ENCODE results near the gene CGREF1.

GRCh38 chr2:27145682-27146081 is 26.8 kb upstream of the CGREF1 start:
- TF ChIP-seq, protein P1, sequence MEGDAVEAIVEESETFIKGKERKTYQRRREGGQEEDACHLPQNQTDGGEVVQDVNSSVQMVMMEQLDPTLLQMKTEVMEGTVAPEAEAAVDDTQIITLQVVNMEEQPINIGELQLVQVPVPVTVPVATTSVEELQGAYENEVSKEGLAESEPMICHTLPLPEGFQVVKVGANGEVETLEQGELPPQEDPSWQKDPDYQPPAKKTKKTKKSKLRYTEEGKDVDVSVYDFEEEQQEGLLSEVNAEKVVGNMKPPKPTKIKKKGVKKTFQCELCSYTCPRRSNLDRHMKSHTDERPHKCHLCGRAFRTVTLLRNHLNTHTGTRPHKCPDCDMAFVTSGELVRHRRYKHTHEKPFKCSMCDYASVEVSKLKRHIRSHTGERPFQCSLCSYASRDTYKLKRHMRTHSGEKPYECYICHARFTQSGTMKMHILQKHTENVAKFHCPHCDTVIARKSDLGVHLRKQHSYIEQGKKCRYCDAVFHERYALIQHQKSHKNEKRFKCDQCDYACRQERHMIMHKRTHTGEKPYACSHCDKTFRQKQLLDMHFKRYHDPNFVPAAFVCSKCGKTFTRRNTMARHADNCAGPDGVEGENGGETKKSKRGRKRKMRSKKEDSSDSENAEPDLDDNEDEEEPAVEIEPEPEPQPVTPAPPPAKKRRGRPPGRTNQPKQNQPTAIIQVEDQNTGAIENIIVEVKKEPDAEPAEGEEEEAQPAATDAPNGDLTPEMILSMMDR (IDR thresholded peaks at IDR 0.05 in 2 of 3, conservative IDR thresholded peaks at IDR 0.05 in 1 of 3; ENCODE audit: borderline replicate concordance in 1 of 3, insufficient read depth in 1 of 3, low read depth in 2 of 3, low read length in 2 of 3), result no peak
- TF ChIP-seq POLR2A (IDR thresholded peaks at IDR 0.05; ENCODE audit: borderline replicate concordance, extremely low read depth, insufficient read depth, insufficient read length) (no peak), ELF1 (IDR thresholded peaks at IDR 0.05; ENCODE audit: borderline replicate concordance, low read depth) (no peak), RAD21 (IDR thresholded peaks at IDR 0.05; ENCODE audit: low read depth) (no peak), ATF3 (IDR thresholded peaks at IDR 0.05) (no peak), EZH2phosphoT487 (IDR thresholded peaks at IDR 0.05; ENCODE audit: borderline replicate concordance) (no peak), MAX (IDR thresholded peaks at IDR 0.05) (no peak), EZH2 (IDR thresholded peaks at IDR 0.05) (no peak), JUND (IDR thresholded peaks at IDR 0.05) (no peak), POLR2AphosphoS5 (IDR thresholded peaks at IDR 0.05; ENCODE audit: low read depth, low read length) (no peak), SP1 (IDR thresholded peaks at IDR 0.05; ENCODE audit: low read depth) (no peak), ZNF274 (IDR thresholded peaks at IDR 0.05; ENCODE audit: low read depth, low read length) (no peak)
- TF ChIP-seq, protein P2, sequence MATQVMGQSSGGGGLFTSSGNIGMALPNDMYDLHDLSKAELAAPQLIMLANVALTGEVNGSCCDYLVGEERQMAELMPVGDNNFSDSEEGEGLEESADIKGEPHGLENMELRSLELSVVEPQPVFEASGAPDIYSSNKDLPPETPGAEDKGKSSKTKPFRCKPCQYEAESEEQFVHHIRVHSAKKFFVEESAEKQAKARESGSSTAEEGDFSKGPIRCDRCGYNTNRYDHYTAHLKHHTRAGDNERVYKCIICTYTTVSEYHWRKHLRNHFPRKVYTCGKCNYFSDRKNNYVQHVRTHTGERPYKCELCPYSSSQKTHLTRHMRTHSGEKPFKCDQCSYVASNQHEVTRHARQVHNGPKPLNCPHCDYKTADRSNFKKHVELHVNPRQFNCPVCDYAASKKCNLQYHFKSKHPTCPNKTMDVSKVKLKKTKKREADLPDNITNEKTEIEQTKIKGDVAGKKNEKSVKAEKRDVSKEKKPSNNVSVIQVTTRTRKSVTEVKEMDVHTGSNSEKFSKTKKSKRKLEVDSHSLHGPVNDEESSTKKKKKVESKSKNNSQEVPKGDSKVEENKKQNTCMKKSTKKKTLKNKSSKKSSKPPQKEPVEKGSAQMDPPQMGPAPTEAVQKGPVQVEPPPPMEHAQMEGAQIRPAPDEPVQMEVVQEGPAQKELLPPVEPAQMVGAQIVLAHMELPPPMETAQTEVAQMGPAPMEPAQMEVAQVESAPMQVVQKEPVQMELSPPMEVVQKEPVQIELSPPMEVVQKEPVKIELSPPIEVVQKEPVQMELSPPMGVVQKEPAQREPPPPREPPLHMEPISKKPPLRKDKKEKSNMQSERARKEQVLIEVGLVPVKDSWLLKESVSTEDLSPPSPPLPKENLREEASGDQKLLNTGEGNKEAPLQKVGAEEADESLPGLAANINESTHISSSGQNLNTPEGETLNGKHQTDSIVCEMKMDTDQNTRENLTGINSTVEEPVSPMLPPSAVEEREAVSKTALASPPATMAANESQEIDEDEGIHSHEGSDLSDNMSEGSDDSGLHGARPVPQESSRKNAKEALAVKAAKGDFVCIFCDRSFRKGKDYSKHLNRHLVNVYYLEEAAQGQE (IDR thresholded peaks at IDR 0.05; ENCODE audit: low read depth), result no peak

All from HCT116 (cell line).